Stimulated activated CD8-positive, alpha-beta memory T cell treated with anti-CD3 and anti-CD28 coated beads, Interleukin-12 subunit alpha, Interleukin-12 subunit beta, amount 100 ng/mL, for 24 hours (primary cell): ENCODE measurements around the gene SRRM2.

Experiments used
- DNase-seq: peaks from one replicate; pipeline ENCODE4 v3.0.0-alpha.2; 2020; ENCODE audit errors: extremely low read depth

Gene SRRM2

DNA sequence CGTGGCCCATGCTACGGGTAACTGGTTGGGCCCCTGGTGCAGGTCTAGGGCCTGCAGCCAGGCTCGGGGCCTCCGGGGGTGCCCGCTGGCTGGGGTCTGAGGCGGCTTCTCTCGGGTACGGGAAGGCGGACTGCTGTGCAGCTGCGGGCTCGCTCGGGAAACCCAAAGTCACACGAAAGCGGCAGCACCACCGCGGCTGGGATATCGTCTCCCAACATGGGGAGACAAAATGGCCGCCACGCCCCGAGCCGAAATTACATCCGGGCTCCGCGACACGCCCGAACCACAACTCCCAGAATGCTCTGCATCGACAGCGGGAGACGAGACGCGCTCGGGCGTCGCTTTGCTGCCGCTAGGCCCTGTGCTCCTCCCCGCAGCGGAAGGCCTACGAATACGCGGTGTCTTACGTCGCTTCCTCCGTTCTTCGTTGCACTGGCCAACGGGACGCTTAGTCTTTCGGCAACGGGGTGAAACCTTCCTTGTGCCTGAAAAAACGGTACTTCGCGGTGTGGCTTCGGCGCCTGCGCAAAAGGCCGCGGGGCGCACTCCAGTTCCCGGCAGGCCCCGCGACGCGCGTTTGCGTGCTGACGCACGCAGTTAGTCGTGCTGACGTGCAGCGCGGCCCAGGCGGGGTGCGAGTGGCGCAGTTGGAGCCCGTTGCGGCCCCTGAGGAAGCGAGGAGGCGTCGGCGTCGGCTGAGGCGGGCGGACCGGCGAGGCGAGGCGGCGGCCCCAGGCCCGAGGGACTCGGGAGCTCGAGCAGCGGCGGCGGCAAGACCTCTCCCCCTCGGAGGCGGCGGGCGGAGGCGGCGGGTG is at the start of gene SRRM2:
Gene SRRM2 (plus strand): TSS at position 604 of the 815 bp plus-strand sequence. CDS start 3,727 bp downstream, outside the sequence.
- peak; percentile 84 for DNase-seq

DNA sequence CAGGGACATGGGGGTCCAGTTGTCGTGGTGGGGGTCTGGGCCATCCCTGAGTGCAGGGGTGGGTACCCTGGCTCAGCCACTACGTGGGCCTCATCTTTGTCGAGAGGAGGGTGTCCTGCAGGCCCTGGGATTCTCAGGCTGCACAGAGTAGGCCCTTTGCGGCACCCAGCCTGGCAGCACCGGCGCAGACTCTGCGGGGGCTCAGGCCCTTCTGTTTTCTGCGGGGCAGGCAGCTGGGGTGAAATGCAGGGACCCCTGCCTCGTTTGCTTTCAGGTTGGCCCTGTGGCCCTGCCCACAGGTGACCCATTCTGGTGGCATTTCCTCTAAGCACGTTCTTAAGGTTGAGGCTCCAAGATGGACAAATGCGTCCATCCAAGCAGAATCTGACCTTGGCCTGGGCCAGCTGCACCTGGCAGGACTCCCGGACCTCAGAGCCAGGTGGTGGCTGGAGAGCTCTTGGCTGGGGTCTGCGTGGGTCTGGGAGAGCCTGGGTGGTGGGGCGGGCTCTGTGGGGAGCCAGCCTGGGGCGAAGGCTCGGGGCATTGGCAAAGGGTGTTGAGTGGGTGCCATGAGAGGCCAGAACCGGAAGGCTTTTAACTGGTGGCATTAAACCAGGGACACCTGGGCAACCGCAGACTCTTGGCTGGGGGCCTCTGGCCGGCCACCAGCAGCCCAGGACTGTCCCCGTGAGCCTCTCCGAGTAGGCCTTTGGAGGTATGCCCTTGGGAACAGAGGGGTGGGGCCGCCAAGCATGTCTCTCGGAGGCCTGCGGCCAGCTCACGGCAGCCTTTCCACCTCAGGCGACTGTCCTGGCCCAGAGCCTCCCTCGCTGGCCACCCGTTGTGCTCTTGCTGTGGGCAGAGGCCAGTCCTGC is 49.3 kb upstream of the SRRM2 start:
- DNase-seq = no peak

DNA sequence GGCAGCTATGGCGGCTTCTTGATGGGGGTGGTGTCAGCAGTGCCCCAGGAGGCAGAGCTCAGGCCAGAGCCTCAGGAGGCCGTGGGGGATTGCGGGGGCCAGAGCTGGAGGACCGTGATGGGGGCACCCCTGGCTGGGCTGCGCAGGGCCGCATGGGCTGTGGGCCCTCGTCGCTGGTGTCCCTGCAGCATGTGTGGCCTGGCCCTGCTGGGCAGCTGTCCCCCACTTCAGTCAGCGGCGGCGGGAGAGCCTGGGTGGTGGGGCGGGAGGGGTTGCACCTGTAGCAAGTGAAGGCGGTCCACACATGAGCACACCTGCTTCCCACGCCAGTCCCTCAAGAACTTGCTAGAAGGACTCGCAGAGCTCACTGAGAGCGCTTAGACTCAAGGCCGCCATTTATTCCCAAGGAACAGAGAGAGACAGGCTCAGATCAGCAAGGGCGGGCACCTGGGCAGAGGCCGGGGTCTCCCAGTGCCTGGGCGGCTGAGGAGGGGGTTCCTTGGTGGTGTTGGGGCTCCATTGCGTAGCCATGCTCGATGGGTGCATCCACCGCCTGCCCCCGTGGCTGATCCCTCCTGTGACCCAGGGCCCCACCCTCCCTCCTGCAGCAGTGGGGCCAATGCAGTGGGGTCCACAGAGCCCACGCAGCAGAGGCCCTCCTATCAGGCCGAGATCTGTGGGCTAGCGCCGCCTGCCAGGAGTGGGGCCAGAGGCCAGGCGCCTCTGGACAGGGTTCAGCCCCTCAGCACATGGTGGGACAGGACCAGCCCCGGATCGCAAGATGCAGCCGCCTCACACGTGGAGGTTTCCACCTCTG is 48.1 kb upstream of the SRRM2 start:
- DNase-seq = no peak

DNA sequence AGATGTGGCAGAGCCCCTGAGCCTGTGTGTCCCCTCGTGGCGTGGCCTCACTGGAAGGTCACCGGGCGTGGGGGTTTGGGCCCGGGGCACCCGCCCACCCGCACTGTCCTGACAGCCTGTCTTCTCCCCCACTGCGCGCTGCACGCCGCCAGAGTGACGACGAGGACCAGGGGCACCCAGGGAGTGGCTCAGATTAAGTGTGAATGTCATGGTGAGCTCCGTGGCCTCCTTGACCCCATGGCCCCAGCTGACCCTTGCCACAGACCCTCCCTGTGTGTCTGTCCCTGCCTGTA is 47.5 kb upstream of the SRRM2 start:
- DNase-seq = no peak

DNA sequence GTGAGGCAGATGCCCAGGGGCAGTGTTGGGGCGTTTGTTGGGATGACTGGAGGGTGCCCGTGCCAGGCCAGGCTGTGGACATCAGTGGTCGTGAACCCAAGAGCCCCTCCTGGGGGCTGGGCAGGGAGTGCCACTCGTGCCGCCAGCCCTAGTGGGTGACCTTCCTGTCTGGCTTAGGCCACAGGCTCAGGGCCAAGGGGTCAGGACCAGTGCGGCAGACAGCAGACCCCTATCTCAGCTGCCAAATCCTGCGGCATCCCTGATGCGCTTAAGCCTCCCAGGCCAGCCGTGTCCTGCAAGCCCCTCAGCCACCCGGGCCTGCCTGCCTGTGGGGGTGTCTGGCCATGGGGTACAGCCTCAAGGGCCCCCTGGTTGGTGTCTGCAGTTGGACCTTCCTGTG is 47.1 kb upstream of the SRRM2 start:
- DNase-seq = no peak

DNA sequence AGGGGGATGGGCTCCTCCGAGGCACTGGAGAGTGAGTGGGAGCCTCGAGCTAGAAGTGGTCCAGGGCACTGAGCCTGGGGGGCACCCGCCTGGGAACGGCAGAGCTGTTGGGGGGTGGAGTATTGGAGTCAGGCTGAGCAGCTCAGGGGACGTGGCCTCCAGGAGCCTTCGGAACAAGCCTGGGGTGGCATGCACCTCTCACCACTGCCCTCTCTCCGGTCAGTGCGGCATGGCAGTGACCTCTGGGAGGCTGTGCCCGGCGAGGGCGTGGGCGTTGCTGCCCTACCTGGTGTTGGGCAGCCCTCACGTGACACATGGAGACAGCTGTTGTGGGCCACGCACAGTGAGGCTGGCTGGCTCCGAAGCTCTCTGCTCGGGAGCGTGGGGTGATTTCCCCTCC is 46.4 kb upstream of the SRRM2 start:
- DNase-seq = no peak

DNA sequence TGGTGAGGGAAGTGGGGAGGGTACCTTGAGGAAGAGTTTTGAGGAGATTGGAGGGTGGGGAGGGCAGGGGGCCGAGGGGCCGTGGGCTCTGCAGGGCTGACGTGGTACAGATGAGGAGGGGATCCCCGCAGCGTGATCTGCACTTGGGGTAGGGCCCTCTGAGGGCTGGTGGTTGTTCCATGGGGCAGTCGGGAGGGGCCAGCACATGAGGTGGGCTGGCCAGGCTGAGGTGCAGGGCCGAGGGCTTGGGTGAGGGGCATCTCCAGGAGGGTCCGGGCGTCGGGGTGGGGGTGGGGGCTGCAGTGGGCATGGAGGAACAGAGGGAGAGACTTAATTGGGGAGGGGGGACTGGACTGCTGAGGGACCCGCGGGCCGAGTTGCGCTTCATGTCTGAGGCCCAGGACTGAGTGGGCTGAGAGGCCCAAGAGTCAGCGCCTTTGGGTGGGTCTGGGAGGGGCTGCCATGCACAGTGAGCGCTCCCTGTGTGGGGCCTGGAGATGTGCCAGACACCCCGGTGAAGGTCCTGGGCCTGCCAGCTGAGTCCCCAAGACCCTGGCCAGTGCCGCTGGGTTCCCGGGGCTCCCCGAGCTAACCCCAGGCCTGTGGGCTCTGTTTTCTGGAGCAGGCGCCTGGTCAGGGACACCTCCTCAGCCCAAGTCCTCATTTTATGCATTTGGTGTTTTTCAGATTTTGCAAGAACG is 45.7 kb upstream of the SRRM2 start:
- DNase-seq = no peak

DNA sequence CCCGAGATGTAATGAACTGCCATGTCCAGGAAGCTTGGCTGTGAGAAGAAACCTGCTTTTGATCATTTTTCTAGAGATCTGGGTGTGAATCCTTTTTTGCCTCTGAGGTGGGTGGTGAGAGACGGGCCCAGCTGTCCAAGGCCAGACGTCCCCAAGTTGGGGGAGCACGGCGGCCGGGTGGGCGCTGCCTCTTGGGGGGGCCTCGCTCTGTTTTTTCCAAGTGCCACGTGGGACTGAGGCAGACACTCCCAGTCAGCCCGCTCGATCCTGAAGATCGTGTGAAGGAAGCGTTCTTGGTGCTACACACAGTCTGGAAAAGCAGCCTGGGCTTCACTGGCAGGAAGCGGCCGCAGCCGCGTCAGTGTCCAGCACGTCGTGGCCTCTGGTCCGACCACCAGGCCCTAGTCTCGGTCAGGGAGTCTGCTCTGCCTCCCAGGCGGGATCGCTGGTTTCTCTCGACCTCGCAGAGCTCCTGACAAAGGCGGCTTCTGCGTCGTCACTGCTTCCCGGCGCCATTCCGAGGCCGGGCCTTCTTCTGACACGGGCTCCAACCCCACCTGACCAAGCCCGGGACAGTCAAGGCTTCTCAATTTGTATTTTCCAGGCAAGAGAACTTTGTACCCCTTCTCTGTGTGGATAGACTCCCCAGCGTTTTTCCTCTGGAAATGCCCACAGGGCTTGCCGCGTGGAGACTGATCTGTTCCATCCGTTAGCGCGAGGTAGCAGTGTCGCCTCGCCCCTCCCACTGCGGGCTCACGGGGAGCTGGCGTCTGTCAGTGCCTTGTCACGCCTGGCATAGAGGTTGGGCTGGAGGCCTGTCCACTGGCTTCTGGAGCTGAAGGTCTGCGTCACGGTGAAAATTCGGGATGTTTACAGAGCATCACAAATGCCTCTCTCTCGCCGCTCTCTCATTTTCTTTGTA is 44.8 kb upstream of the SRRM2 start:
- DNase-seq = no peak

DNA sequence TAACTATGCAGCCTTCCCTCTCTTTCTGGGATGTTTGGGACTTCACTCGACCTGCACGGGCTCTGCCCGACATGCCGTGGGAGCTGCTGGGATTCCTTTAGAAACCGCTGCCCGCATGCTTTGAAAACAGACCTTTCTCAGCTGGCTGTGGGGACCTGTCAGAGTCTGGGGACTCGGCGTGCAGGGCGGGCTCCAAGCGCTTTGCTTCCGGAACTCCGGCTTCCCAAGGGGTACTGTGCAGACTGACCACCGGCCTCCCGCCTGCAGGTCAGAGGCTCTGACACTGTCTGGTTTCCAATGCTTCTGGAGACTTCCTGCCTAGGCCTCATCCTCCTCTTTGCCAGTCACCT is 44.2 kb upstream of the SRRM2 start:
- DNase-seq = no peak

DNA sequence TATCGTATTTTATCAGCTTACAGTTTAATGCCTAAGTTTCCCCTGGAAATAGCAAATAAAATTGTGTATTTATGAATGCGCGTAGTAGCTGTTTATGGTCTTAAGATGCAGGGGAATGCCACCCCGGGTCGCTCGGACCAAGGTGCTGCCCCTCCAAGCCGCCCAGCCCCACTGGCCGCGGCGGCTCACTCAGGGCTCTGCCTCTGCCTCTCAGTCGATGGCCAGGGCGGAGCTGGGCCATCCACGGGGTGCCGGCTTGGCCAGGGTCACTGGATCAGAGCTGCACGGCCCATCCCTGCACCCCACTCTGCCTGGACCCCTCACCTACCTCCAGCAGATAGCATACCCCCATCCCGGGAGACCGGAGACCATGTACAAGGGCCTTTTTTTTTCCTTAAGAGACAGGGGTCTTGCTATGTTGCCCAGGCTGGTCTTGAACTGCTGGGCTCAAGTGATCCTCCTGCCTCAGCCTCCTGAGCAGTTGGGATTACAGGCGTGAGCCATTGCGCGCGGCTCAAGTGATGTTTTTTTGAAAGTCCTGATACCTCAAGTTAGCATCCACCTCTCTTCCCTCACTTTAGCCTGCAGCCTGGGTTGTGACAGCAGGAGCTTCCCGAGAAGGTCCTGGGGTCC is 43.4 kb upstream of the SRRM2 start:
- no peak for DNase-seq

DNA sequence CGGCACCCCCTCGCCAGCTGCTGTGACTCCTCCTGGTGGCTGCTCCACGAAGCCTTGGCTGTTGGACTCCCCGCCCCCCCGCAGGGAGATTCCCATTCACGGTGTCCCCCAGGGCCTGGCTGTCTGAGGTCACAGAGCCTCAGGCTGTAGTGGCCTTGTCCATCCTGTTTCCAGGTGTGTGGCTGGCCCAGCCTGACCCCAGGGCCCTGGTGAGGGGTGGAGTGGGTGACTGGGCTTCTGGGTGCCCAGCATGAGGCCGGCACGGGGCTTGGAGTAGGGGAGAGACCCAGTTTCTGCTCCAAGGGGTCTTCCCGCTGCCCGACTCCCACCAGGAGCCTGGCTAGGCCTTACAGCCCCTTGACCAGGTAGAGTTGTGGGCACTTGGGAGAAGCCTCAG is 42.9 kb upstream of the SRRM2 start:
- DNase-seq = no peak

DNA sequence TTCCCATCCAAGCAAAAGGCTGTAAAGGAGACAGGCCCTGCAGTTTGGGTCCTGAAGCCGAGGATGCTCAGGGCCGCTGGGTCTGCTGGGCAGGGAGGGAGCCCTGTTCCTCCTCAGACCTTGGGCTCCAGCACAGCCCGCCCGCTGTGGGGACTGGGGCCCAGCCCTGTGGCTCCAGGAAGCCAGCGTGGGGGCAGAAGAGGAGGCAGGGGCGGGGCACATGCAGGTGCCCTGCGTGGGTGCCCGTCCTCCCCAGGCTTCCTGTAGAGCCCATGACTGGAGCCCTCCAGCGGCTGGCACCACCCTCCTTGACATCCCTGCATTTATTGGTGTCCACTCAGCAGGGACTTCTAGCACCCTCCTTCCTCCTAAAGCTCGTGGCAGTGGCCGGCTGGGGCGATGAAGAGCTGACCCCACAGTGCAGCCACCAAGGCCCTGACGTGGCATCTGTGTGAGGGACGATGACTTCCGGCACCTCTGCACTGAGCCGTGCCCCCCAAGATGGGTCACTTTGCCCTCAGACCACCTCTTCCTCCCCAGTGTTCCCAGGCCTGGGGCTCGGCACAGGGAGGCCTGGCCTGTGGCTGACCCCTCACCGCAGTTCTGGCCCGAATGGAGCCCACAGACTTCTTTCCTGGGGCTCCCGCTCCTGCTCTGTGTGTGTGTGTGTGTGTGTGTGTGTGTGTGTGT is 42.3 kb upstream of the SRRM2 start:
- DNase-seq = no peak

DNA sequence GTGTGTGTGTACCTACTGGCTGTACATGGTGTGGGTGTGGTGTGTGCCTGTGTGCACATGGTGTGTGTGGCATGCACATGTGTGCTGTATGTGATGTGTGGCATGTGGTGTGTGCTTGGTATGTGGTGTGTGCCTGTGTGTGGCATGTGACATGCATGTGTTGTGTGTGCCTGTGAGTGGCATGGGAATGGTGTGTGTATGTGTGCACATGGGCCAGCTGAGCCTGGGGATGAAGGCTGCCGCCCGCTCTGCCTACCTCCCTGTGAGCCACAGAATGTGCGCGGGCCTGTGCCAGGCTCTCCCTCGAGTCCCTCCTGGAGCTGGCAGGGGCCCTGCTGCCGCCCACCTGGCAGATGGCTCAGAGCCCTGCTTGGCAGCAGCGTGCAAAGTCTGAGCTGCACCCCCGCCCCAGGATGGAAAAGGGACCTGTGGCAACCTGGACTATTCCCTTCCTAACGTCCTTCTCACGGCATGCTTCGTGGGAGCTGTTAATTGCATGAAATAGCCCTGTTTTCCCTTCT is 41.7 kb upstream of the SRRM2 start:
- DNase-seq = no peak

DNA sequence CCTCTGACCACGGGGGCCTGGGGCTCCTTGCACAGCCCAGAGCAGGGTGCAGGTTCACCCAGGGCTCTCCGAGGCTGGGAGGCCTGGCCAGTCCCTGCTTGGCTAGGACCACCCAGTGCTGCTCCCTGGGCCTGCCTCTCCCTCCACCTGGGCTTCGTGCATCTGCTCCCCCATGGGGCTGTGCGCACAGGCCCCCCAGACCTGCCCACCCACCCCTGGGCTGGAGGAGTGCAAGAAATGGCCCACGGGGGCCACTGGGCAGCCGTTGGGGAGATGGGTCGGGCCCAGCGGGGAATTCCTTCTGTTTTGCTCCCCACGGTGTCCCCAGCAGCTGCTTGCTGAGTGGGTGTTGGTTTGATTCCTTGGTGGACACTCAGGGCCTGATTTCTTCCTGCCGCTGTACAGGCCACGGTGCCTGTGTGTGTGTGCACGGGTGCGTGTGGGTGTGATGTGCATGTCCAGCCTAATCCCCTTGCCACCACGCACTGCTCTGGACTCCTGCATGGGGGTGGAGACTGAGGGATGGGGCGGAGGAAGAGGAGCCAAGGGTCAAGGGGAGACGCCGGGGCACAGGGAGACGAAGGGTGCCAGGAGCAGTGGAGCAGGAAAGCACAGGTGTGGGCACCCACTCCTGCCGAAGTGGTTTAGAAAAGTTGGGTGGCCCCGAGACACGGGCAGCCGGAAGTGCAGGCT is 40.9 kb upstream of the SRRM2 start:
- no peak for DNase-seq

DNA sequence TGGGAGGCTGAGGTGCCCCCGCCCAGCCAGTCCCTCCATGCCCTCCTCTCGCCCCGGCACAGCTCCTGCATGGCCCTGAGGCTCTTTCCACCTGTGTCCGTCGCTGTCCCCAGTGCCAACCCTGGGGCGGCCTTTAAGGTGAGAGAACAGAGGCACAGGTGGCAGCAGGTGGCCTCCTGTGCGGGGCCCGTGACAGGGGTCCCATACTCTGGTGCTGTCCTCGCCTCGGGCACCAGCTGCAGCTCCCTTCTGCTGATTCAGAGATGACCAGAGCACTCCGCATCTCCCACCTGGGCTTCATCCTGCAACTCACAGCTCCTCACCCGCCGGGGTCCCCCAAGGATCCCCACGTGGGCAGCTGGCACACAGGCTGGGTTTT is 40.4 kb upstream of the SRRM2 start:
- no peak for DNase-seq

DNA sequence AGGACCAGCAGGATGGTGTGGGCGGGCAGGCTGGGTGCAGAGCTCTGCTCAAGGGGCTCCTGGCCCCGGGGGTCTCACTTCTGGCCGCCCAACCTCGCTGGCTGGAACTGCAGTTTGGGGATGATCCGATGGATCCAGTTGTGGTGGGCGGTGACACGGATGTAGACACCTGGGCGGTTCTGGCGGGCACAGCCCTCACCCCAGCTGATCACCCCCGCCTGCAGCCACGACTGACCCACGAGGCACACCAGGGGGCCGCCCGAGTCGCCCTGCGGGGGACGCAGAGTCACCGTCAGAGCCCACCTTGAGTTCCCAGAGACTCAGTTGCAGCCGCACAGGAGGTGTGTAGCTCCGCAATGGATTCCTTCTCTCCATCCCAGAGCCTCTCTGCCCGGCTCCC is 39.9 kb upstream of the SRRM2 start:
- DNase-seq = no peak

DNA sequence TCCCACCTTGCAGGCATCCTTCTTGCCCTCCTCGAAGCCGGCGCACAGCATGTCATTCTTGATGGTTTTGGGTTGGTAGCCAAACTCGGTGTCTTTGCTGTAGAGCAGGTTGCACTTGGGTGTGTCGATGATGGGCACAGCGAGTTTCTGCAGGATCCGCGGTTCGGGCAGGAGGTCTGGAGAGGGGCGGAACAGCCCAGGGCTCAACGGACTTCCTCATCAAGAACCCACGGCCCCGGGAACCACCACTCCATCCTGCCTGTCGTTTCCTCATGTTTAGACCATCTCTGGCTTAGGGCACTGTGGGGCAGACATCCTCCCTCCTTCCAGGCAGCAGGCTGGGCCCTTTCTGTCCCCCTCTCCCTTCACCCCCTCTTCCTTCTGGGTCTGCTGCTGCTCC is 38.9 kb upstream of the SRRM2 start:
- DNase-seq = no peak

DNA sequence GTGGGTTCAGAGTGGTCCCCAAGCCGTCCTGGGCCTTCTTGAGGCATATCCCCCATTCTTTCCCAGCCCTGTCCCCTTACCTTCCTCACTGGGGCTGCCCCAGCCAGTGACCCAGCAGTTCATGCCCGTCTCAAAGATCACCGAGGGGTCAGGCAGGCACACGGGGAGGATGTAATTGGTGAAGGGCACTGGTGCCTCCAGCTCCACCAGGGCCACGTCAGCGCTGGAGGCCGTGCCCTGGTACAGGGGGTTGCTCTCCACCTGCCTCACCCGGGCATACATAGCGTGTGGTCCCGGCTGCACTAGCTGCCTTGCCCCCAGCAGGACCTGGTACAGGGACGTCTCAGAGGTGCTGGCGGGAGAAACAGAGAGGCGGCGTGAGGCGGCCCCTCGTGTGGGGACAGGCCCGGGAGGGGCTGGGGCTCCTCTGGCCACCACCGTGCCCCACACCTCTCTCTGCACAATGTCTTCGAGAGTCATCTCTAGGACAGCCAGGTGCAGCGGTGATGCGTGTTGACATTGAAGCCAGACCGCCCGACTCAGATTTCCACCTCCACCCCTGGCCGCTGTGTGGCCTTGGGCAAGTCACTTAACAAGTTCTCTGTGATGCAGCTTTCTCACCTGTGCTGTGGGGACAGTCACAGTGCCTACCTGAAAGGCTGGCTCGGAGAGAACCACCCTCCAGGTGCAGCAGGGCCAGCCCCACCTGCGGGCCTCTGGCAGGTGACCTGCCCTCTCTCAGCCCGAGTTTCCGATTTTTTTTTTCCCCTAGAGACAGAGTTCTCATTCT is 38.3 kb upstream of the SRRM2 start:
- DNase-seq = no peak
